ENCODE results near the gene ADK. TPM values are rescaled to one million over a fixed set of nuclear protein-coding genes. Genes with fewer than 3 reads are reported as not detected.

Gene ADK
- total RNA-seq, 1 donor from 2014 or later: 62.0 TPM

DNA sequence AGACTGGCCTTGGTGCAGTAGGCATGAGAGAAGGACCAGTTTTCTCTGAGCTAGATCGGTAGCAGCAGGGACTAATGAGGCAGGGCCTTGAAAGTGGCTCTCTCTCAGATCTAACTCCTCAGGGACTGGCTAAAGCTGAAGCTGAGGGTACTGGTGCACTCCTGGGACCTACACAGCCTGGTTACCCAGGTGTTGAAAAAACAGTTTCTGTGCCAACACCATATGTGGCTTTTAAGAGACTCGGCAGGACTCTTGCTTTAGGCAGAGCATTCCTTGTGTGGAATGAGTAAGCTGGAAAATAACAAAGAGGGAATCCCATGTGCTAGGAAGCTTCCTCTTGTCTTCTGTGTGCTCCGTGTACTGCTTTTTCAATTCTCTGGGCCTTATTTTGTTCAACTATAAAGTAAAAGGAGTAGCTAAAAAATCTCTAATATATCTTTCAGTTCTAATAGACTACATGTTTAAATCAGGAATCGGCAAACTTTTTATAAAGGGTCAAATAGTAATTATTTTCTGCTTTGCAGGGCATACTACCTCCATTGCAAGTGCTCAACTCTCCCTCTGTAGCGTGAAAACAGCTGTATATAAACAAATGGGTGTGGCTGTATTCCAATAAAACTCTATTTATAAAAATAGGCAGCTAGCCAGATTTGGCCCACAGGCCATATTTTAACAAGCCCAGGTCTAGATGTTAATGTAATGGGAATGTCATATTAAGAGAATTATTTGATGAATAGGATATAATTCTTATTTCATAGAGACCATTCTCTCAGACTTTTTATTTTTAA is 489.3 kb downstream of the ADK start:
- FAIRE-seq: no peak
- no peaks in the 10 kb centered on the region for H3K27me3 Mint-ChIP-seq (ENCODE audit: low read depth, unreplicated experiment)
- peak; percentile 10 for DNase-seq (ENCODE audit: low read depth)
- H4K20me1 ChIP-seq (ENCODE audit: insufficient read depth, low read length): no peaks in the 10 kb centered on the region
- H3K9ac ChIP-seq (ENCODE audit: low read length): no peak overlapping the region
- no peaks in the 10 kb centered on the region for H3K79me2 ChIP-seq (ENCODE audit: insufficient read depth, low read length)
- no peaks in the 10 kb centered on the region for H3K4me1 ChIP-seq (ENCODE audit: insufficient read depth, low read length)
- H3K36me3 ChIP-seq (ENCODE audit: insufficient read depth, low read length): no peaks in the 10 kb centered on the region
- H3K36me3 Mint-ChIP-seq (ENCODE audit: low read depth, unreplicated experiment): peaks cover 6% of the 10 kb centered on the region
- no peak overlapping the region for H3K27ac ChIP-seq (ENCODE audit: low read depth, low read length)
- no peaks in the 10 kb centered on the region for H3K9me3 ChIP-seq (ENCODE audit: insufficient read depth, low read depth, low read length)
- H3K4me2 ChIP-seq (ENCODE audit: low read length): no peak overlapping the region
- TF ChIP-seq CTCF (IDR thresholded peaks at IDR 0.05; ENCODE audit: insufficient read depth, low read depth, low read length) (no peak), EZH2 (IDR thresholded peaks at IDR 0.05; ENCODE audit: insufficient read depth, low read length) (no peak)
- H3K4me1 Mint-ChIP-seq (ENCODE audit: low read depth, unreplicated experiment): peaks cover 7% of the 10 kb centered on the region
- H3K27ac Mint-ChIP-seq (ENCODE audit: unreplicated experiment): no peak overlapping the region
- H3K4me3 ChIP-seq (ENCODE audit: insufficient read depth, low read depth, low read length): no peak overlapping the region
- no peaks in the 10 kb centered on the region for H3K27me3 ChIP-seq (ENCODE audit: insufficient read depth, low read length)
- peaks cover 3% of the 10 kb centered on the region for H3K9me3 Mint-ChIP-seq (ENCODE audit: unreplicated experiment)
- H3K4me3 Mint-ChIP-seq (ENCODE audit: unreplicated experiment): no peak overlapping the region
- H2AFZ ChIP-seq (ENCODE audit: low read depth, low read length): no peak overlapping the region

DNA sequence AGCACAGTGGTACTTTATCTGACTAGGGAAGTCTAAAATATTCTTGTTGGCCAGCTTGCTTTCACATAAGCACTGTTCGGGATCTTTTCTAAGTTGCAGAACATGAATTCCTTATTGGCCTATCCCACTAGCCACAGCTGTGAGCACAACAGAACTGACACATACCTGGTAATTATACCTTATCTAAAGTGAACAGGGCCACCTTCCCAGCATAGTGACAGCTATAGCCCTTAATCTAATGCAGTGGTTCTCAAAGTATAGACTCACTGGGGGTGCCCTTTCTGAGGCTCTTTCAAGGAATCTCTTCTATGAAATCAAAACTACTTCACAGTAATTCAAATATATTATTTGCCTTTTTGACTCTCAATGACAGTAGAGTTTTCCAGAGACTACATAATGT is 490.6 kb downstream of the ADK start:
- FAIRE-seq (no peak), DNase-seq (ENCODE audit: low read depth) (no peak)
- Histone ChIP-seq H3K4me3 (ENCODE audit: insufficient read depth, low read depth, low read length) (no peak overlapping the region), H3K36me3 (ENCODE audit: insufficient read depth, low read length) (no peaks in the 10 kb centered on the region), H3K9me3 (ENCODE audit: insufficient read depth, low read depth, low read length) (no peaks in the 10 kb centered on the region), H3K79me2 (ENCODE audit: insufficient read depth, low read length) (no peaks in the 10 kb centered on the region), H4K20me1 (ENCODE audit: insufficient read depth, low read length) (no peaks in the 10 kb centered on the region), H3K27ac (ENCODE audit: low read depth, low read length) (no peak overlapping the region), H3K27me3 (ENCODE audit: insufficient read depth, low read length) (no peaks in the 10 kb centered on the region), H3K4me2 (ENCODE audit: low read length) (no peak overlapping the region), H2AFZ (ENCODE audit: low read depth, low read length) (no peak overlapping the region), H3K4me1 (ENCODE audit: insufficient read depth, low read length) (no peaks in the 10 kb centered on the region), H3K9ac (ENCODE audit: low read length) (no peak overlapping the region)
- Mint-ChIP-seq H3K9me3 (ENCODE audit: unreplicated experiment) (peaks cover 3% of the 10 kb centered on the region), H3K27me3 (ENCODE audit: low read depth, unreplicated experiment) (no peaks in the 10 kb centered on the region), H3K27ac (ENCODE audit: unreplicated experiment) (no peak overlapping the region), H3K4me3 (ENCODE audit: unreplicated experiment) (no peak overlapping the region), H3K4me1 (ENCODE audit: low read depth, unreplicated experiment) (peaks cover 7% of the 10 kb centered on the region), H3K36me3 (ENCODE audit: low read depth, unreplicated experiment) (no peaks in the 10 kb centered on the region)
- TF ChIP-seq CTCF (IDR thresholded peaks at IDR 0.05; ENCODE audit: insufficient read depth, low read depth, low read length): no peak
- TF ChIP-seq EZH2 (IDR thresholded peaks at IDR 0.05; ENCODE audit: insufficient read depth, low read length): no peak
